Neural progenitor cell (in vitro differentiated cells): ENCODE data around the gene LGMN. TPM values are rescaled to one million over a fixed set of nuclear protein-coding genes. Genes with fewer than 3 reads are reported as not detected.

Source experiments
- DNase-seq: peaks from one replicate; pipeline ENCODE4 v3.0.0-alpha.2; 2016; ENCODE audit warnings: low spot score
- H2AFZ ChIP-seq: fragments of 200-600 bp; sonication (generic); replicated peaks from 2 replicates; pipeline ENCODE4 v1.6.1; 2016; ENCODE audit warnings: antibody characterized with exemption
- H3F3A ChIP-seq: fragments of 200-600 bp; sonication (generic); 2 replicates; pipeline ENCODE4 v1.6.1; 2016; ENCODE audit warnings: antibody characterized with exemption, low read depth
- H3K27ac ChIP-seq: fragments of 200-600 bp; sonication (generic); 2 replicates; pipeline ENCODE4 v1.5.1; 2016; ENCODE audit warnings: mild to moderate bottlenecking
- H3K27me3 ChIP-seq: fragments of 200-600 bp; sonication (generic); 2 replicates; pipeline ENCODE4 v1.6.1; 2016; ENCODE audit warnings: mild to moderate bottlenecking, moderate library complexity
- H3K36me3 ChIP-seq: fragments of 200-600 bp; sonication (generic); 2 replicates; pipeline ENCODE4 v1.5.1; 2016
- H3K4me1 ChIP-seq: fragments of 200-600 bp; sonication (generic); 2 replicates; pipeline ENCODE4 v1.6.1; 2016; ENCODE audit warnings: mixed run types
- H3K4me2 ChIP-seq: fragments of 200-600 bp; sonication (generic); 2 replicates; pipeline ENCODE4 v1.6.1; 2016
- H3K4me3 ChIP-seq: fragments of 200-600 bp; sonication (generic); 2 replicates; pipeline ENCODE4 v1.5.1; 2016
- H3K79me2 ChIP-seq: fragments of 200-600 bp; sonication (generic); 2 replicates; pipeline ENCODE4 v1.6.1; 2016; ENCODE audit warnings: low read depth
- H3K9ac ChIP-seq: fragments of 200-600 bp; sonication (generic); 2 replicates; pipeline ENCODE4 v1.6.1; 2016
- H3K9me3 ChIP-seq: fragments of 200-600 bp; sonication (generic); 2 replicates; pipeline ENCODE4 v1.5.1; 2016; ENCODE audit warnings: low read depth
- H4K20me1 ChIP-seq: fragments of 200-600 bp; sonication (generic); 2 replicates; pipeline ENCODE4 v1.6.1; 2016; ENCODE audit warnings: low read depth
- H3K27ac Mint-ChIP-seq: 3 replicates; pipeline ENCODE4 v1.8.0; 2021; ENCODE audit warnings: mixed read lengths
- H3K27me3 Mint-ChIP-seq: 2 replicates; pipeline ENCODE4 v1.8.0; 2022; ENCODE audit warnings: low read depth, mild to moderate bottlenecking, inconsistent platforms, moderate library complexity, mixed read lengths; ENCODE audit not compliant: insufficient read depth
- H3K36me3 Mint-ChIP-seq: 3 replicates; pipeline ENCODE4 v1.8.0; 2021; ENCODE audit warnings: mixed read lengths
- H3K4me1 Mint-ChIP-seq: 3 replicates; pipeline ENCODE4 v1.8.0; 2021; ENCODE audit warnings: mixed read lengths
- H3K4me3 Mint-ChIP-seq: 3 replicates; pipeline ENCODE4 v1.8.0; 2021; ENCODE audit warnings: mild to moderate bottlenecking, moderate library complexity, mixed read lengths
- H3K9me3 Mint-ChIP-seq: 3 replicates; pipeline ENCODE4 v1.8.0; 2020; ENCODE audit warnings: mixed read lengths
- CTCF ChIP-seq: fragments of 200-600 bp; sonication (generic); IDR thresholded peaks from 2 replicates; pipeline ENCODE4 v1.5.1; 2017; ENCODE audit warnings: antibody characterized with exemption, mild to moderate bottlenecking
- EZH2 ChIP-seq: fragments of 200-600 bp; sonication (generic); IDR thresholded peaks from 2 replicates; pipeline ENCODE4 v1.6.1; 2017; ENCODE audit warnings: antibody characterized with exemption, mild to moderate bottlenecking, moderate library complexity
- EZH2phosphoT487 ChIP-seq: fragments of 200-600 bp; sonication (generic); IDR thresholded peaks from 2 replicates; pipeline ENCODE4 v1.6.1; 2017; ENCODE audit warnings: antibody characterized with exemption
- total RNA-seq: library from RNA; depleted of rRNA; stranded (reverse); fragments of >200 nt; gene quantifications from 2 replicates; pipeline ENCODE4 v1.2.3, GENCODE V29; 2015; ENCODE audit warnings: low replicate concordance

LGMN gene
- total RNA-seq, 1 donor from 2014 or later, result 87.0 TPM

GRCh38 chr14:92686900-92687427 is 61.5 kb downstream of the LGMN start:
- peaks cover 10% of the 10 kb centered on the region for H3K27me3 Mint-ChIP-seq
- DNase-seq, result peak; percentile 92
- no peak overlapping the region for H3K27ac Mint-ChIP-seq
- H3K9ac ChIP-seq, result no peak overlapping the region
- no peaks in the 10 kb centered on the region for H3F3A ChIP-seq
- H3K4me2 ChIP-seq, result peak overlapping the region; percentile 79
- H3K9me3 ChIP-seq, result no peaks in the 10 kb centered on the region
- no peaks in the 10 kb centered on the region for H3K36me3 Mint-ChIP-seq
- peaks cover 37% of the 10 kb centered on the region for H3K27me3 ChIP-seq
- TF ChIP-seq CTCF (peak; percentile 89), EZH2 (no peak)
- peak overlapping the region; percentile 47 for H3K4me3 ChIP-seq
- peak overlapping the region; percentile 97 for H2AFZ ChIP-seq
- peak overlapping the region; percentile 67 for H3K4me3 Mint-ChIP-seq
- H3K36me3 ChIP-seq, result no peaks in the 10 kb centered on the region
- H3K9me3 Mint-ChIP-seq, result no peaks in the 10 kb centered on the region
- no peaks in the 10 kb centered on the region for H4K20me1 ChIP-seq
- H3K4me1 Mint-ChIP-seq, result no peaks in the 10 kb centered on the region
- H3K79me2 ChIP-seq, result no peaks in the 10 kb centered on the region
- H3K27ac ChIP-seq, result no peak overlapping the region
- H3K4me1 ChIP-seq, result peaks cover 6% of the 10 kb centered on the region

- H3K4me3 ChIP-seq, result no peak overlapping the region
- no peak for DNase-seq
- H4K20me1 ChIP-seq, result no peaks in the 10 kb centered on the region
- H3K27ac ChIP-seq, result no peak overlapping the region
- peaks cover 6% of the 10 kb centered on the region for H3K4me1 ChIP-seq
- no peaks in the 10 kb centered on the region for H3K36me3 Mint-ChIP-seq
- no peak overlapping the region for H2AFZ ChIP-seq
- no peaks in the 10 kb centered on the region for H3K9me3 ChIP-seq
- peaks cover 37% of the 10 kb centered on the region for H3K27me3 ChIP-seq
- H3F3A ChIP-seq, result no peaks in the 10 kb centered on the region
- no peak overlapping the region for H3K27ac Mint-ChIP-seq
- TF ChIP-seq CTCF (no peak), EZH2 (no peak), EZH2phosphoT487 (no peak)
- H3K79me2 ChIP-seq, result no peaks in the 10 kb centered on the region
- peak overlapping the region; percentile 79 for H3K4me2 ChIP-seq
- no peak overlapping the region for H3K9ac ChIP-seq
- no peaks in the 10 kb centered on the region for H3K9me3 Mint-ChIP-seq
- no peaks in the 10 kb centered on the region for H3K36me3 ChIP-seq
- H3K4me3 Mint-ChIP-seq, result no peak overlapping the region
- H3K27me3 Mint-ChIP-seq, result peaks cover 10% of the 10 kb centered on the region
- peaks cover 1% of the 10 kb centered on the region for H3K4me1 Mint-ChIP-seq
Observed at GRCh38 chr14:92686411-92686899, 62.0 kb downstream of the LGMN start.

GRCh38 chr14:92685784-92686355 is 62.6 kb downstream of the LGMN start:
- Histone ChIP-seq H3K4me1 (peaks cover 6% of the 10 kb centered on the region), H3K4me2 (no peak overlapping the region), H4K20me1 (no peaks in the 10 kb centered on the region), H3K9me3 (no peaks in the 10 kb centered on the region), H3K27me3 (peaks cover 37% of the 10 kb centered on the region), H3K4me3 (no peak overlapping the region), H3F3A (no peaks in the 10 kb centered on the region), H3K79me2 (no peaks in the 10 kb centered on the region), H3K36me3 (no peaks in the 10 kb centered on the region), H3K27ac (no peak overlapping the region), H2AFZ (no peak overlapping the region), H3K9ac (no peak overlapping the region)
- H3K9me3 Mint-ChIP-seq, result no peaks in the 10 kb centered on the region
- TF ChIP-seq EZH2phosphoT487 (no peak), EZH2 (no peak), CTCF (no peak)
- H3K27ac Mint-ChIP-seq, result no peak overlapping the region
- DNase-seq, result no peak
- peaks cover 3% of the 10 kb centered on the region for H3K4me1 Mint-ChIP-seq
- H3K27me3 Mint-ChIP-seq, result peaks cover 9% of the 10 kb centered on the region
- H3K4me3 Mint-ChIP-seq, result no peak overlapping the region
- no peaks in the 10 kb centered on the region for H3K36me3 Mint-ChIP-seq
